Aortic smooth muscle cell (primary cell): Measurements from ENCODE around the gene IL25. TPM values are rescaled to one million over a fixed set of nuclear protein-coding genes. Genes with fewer than 3 reads are reported as not detected.

Source experiments
- total RNA-seq: library from RNA; depleted of rRNA; stranded (reverse); fragments of >200 nt; gene quantifications from 2 replicates; pipeline ENCODE4 v1.2.3, GENCODE V29; 2014

Gene IL25
- total RNA-seq, result not detected in 2 replicates

DNA sequence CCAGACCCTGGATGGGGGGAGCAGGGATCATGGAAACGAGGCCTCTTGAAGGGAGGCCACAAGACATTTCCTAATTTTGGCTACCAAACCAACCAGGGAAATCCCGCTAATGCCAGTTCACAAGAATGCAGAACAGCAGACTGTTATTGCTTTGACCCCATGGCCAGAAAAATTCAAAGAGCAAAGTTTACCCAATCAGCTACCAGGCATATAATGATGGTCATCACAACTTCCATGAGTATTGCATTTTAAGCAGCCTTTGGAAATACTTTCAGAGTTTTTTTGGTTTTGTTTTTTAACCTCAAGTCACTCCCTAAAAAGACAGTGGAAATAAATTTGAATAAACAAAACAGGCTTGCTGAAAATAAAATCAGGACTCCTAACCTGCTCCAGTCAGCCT lies at the start of gene IL25:
Gene IL25 (plus strand): TSS at position 301 of the 400 bp plus-strand sequence.

GRCh38 chr14:23352506-23353432 lies 19.8 kb upstream of the IL25 start, which contains the start of gene SLC22A17:
Gene SLC22A17 (minus strand): TSS chr14:23352887.

DNA sequence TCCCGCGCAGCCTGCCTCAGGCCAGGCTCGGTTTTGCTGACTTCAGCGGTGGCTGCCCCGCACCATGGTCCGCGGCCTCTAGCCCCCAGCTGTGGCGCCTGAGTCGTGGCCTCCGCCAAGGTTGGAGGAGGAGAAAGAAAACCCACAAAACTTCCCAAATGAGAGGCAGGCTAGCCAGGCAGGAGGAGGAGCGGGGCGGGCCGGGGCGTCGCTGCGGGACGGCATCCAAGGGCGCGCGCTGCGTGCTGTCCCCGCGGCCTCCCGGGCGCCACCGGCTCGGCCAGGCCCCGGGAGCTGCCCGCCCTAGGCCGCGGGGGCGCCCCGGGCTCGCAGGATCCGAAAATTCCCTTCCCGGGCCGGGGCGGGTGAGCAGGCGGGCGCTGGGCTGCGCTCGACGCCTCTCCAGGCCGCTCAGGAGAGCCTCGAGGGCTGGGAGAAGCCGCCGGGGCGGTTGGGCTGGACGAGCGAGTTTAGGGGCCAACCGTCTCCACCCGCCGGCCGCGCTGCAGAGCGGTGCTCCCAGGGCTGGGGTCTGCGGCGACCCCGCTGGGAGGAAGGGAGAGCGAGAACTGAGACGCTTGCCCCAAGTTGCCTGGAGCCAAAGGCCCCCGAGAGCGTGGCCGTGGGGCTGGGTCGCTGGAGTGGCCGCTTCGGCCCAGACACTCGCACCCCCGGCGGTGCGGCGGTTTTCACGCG lies 7.4 kb upstream of the IL25 start, which contains the start of gene EFS:
Gene EFS (minus strand): TSS at position 137 of the 696 bp plus-strand sequence. CDS start 147 bp downstream, outside the sequence.

GRCh38 chr14:23376482-23377197 lies 4.0 kb downstream of the IL25 start, which contains the start of gene CMTM5:
Gene CMTM5 (plus strand): TSS chr14:23377046. CDS start chr14:23377252, 206 bp downstream.

DNA sequence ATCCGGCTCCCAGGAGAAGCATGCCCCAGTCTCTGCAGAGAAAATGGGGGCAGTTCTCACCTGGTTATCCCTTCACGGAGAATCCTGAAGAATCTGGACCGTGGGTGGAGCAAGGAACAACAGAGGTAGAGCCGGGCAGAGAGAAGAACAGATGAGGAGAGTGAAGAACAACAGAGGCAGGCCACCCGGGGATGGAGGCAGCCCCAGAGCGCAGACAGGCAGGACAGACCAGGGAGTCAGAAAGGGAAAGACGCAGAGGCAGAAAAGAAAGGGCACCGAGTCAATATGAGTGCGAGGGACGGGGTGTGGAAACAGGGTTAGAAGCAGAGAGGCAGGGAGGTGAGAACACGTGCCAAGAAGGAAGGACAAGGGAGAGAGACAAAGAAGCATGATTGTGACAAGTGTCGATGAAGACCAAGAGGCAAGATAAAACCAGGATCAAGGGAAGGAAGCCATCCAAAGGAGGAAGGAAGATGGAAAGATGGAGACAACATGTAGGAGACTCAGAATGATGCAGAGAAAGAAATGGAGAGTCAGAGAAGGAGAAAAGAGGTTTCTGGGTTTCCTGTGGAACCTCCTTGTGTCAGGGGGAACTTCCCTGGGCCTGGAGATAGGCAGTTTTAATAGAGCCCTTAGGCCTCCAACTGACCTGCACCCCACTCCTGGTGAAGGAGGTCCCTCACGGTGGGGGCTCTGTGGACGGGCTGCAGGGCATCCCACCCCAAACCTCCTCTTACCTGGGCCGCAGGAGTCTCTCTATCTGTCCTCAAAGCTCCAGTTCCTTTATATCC lies 35.1 kb downstream of the IL25 start, which contains the start of gene MYH6:
Gene MYH6 (minus strand): TSS at position 758 of the 791 bp plus-strand sequence. CDS start 1,050 bp downstream, outside the sequence.

Other genes starting within 250 kb of the IL25 start
- 73.6 and 75.6 TPM in 2 replicates for gene SLC7A8, start 189.1 kb upstream of the IL25 start, total RNA-seq
- gene RNF212B, start 134.9 kb upstream of the IL25 start, total RNA-seq, result not detected in 2 replicates
- 2.4 and 4.1 TPM in 2 replicates for gene HOMEZ, start 86.7 kb upstream of the IL25 start, total RNA-seq
- 2.8 and 3.5 TPM in 2 replicates for gene PPP1R3E, start 70.0 kb upstream of the IL25 start, total RNA-seq
- gene BCL2L2, start 66.0 kb upstream of the IL25 start, total RNA-seq, result 21.0 and 26.2 TPM in 2 replicates
- gene PABPN1, start 51.4 kb upstream of the IL25 start, total RNA-seq, result 69.9 and 83.4 TPM in 2 replicates
- gene SLC22A17, start 19.9 kb upstream of the IL25 start, total RNA-seq, result 11.9 and 12.1 TPM in 2 replicates
- 6.3 and 10.7 TPM in 2 replicates for gene EFS, start 7.6 kb upstream of the IL25 start, total RNA-seq
- gene CMTM5, start 4.2 kb downstream of the IL25 start, total RNA-seq, result 0.31 and 0.40 TPM in 2 replicates
- gene MYH6, start 35.5 kb downstream of the IL25 start, total RNA-seq, result not detected in 2 replicates
- gene MYH7, start 62.9 kb downstream of the IL25 start, total RNA-seq, result not detected in 2 replicates
- 42.3 and 42.7 TPM in 2 replicates for gene NGDN, start 96.9 kb downstream of the IL25 start, total RNA-seq
- under 0.01 and 0.06 TPM in 2 replicates for gene ZFHX2, start 179.0 kb downstream of the IL25 start, total RNA-seq
- 15.0 and 18.0 TPM in 2 replicates for gene THTPA, start 183.5 kb downstream of the IL25 start, total RNA-seq
- 3.2 and 4.2 TPM in 2 replicates for gene AP1G2, start 195.0 kb downstream of the IL25 start, total RNA-seq
- not detected in 2 replicates for gene JPH4, start 206.0 kb downstream of the IL25 start, total RNA-seq